DOHH2 (cell line): ENCODE results near the gene SPSB1.

Experiments used
- H3F3A ChIP-seq: fragments of 200-600 bp; sonication (generic), shearing (Covaris generic); 2 replicates; pipeline ENCODE4 v1.6.0; 2016; ENCODE audit warnings: antibody characterized with exemption, mild to moderate bottlenecking; ENCODE audit not compliant: control insufficient read depth, insufficient read depth
- H3K27ac ChIP-seq: fragments of 200-600 bp; sonication (generic); 2 replicates; pipeline ENCODE4 v1.5.1; 2014; ENCODE audit warnings: low read depth, mild to moderate bottlenecking, low read length, moderate library complexity
- H3K27me3 ChIP-seq: fragments of 200-600 bp; sonication (generic); 2 replicates; pipeline ENCODE4 v1.6.1; 2014; ENCODE audit warnings: mild to moderate bottlenecking, low read length, mixed read lengths; ENCODE audit not compliant: control insufficient read depth
- H3K36me3 ChIP-seq: fragments of 200-600 bp; sonication (generic); 2 replicates; pipeline ENCODE4 v1.6.1; 2014; ENCODE audit warnings: mild to moderate bottlenecking, low read length, moderate library complexity, mixed read lengths; ENCODE audit not compliant: control insufficient read depth
- H3K4me1 ChIP-seq: fragments of 200-600 bp; sonication (generic); 2 replicates; pipeline ENCODE4 v1.6.1; 2014; ENCODE audit warnings: mild to moderate bottlenecking, low read length, mixed read lengths; ENCODE audit not compliant: control insufficient read depth
- H3K4me2 ChIP-seq: fragments of 200-600 bp; sonication (generic); 2 replicates; pipeline ENCODE4 v1.6.0; 2014; ENCODE audit warnings: mild to moderate bottlenecking, low read length, moderate library complexity
- H3K4me3 ChIP-seq: fragments of 200-600 bp; sonication (generic); 2 replicates; pipeline ENCODE4 v1.5.1; 2014; ENCODE audit warnings: mild to moderate bottlenecking, low read length, mixed read lengths
- H3K79me2 ChIP-seq: fragments of 200-600 bp; sonication (generic); 2 replicates; pipeline ENCODE4 v1.6.1; 2014; ENCODE audit warnings: mild to moderate bottlenecking, low read length, mixed read lengths; ENCODE audit not compliant: control insufficient read depth
- H3K9me2 ChIP-seq: fragments of 200-600 bp; sonication (generic); replicated peaks from 2 replicates; pipeline ENCODE4 v1.6.1; 2014; ENCODE audit warnings: mild to moderate bottlenecking, low read length, mixed read lengths; ENCODE audit not compliant: control insufficient read depth
- H3K9me3 ChIP-seq: fragments of 200-600 bp; sonication (generic); 2 replicates; pipeline ENCODE4 v1.6.1; 2014; ENCODE audit warnings: antibody characterized with exemption, low read length, mixed read lengths; ENCODE audit not compliant: control insufficient read depth, insufficient read depth
- H4K20me1 ChIP-seq: fragments of 200-600 bp; sonication (generic); 2 replicates; pipeline ENCODE4 v1.6.0; 2014; ENCODE audit warnings: low read depth, mild to moderate bottlenecking, antibody characterized with exemption, low read length, moderate library complexity; ENCODE audit not compliant: control insufficient read depth, insufficient read depth
- CTCF ChIP-seq: fragments of 200-600 bp; sonication (generic); IDR thresholded peaks from one replicate; pipeline ENCODE4 v1.5.1; 2014; ENCODE audit warnings: antibody characterized with exemption, mild to moderate bottlenecking, low read depth, low read length; ENCODE audit not compliant: poor library complexity, severe bottlenecking
- EZH2phosphoT487 ChIP-seq: fragments of 200-600 bp; sonication (generic); IDR thresholded peaks from 2 replicates; pipeline ENCODE4 v1.6.1; 2017; ENCODE audit warnings: borderline replicate concordance, mild to moderate bottlenecking, antibody characterized with exemption, low read length, moderate library complexity, mixed read lengths

Gene SPSB1

GRCh38 chr1:9376886-9377333, 84.2 kb downstream of the SPSB1 start:
- peaks cover 18% of the 10 kb centered on the region for H3K4me1 ChIP-seq
- no peak overlapping the region for H3K27ac ChIP-seq
- no peaks in the 10 kb centered on the region for H3K79me2 ChIP-seq
- no peaks in the 10 kb centered on the region for H3K9me3 ChIP-seq
- no peaks in the 10 kb centered on the region for H4K20me1 ChIP-seq
- H3K36me3 ChIP-seq: no peaks in the 10 kb centered on the region
- TF ChIP-seq CTCF: no peak
- no peak for TF ChIP-seq EZH2phosphoT487
- no peak overlapping the region for H3K4me3 ChIP-seq
- H3K27me3 ChIP-seq: no peaks in the 10 kb centered on the region
- H3K4me2 ChIP-seq: no peak overlapping the region
- no peaks in the 10 kb centered on the region for H3F3A ChIP-seq
- H3K9me2 ChIP-seq: no peaks in the 10 kb centered on the region

DNA sequence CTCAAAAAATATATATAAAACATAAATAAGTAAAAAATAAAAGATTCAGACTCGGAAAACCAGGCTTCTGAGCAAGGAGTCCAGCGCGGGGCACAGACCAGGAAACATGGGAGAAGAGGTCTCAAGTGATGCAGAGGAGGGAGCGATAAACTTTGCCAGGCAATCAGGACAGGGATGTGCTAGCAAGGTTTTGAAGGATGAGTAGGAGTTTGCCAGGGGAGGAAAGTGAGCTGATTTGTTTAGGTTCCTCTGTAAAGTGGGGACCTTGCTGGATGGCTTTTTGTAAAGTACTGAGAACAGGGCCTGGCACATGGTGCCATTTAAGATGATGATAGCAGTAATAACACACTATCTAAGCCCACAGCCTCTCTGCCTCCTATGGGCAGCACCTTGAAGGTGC, 86.1 kb downstream of the SPSB1 start:
- H3F3A ChIP-seq: no peaks in the 10 kb centered on the region
- no peaks in the 10 kb centered on the region for H3K9me2 ChIP-seq
- H3K9me3 ChIP-seq: no peaks in the 10 kb centered on the region
- TF ChIP-seq CTCF (no peak), EZH2phosphoT487 (no peak)
- no peaks in the 10 kb centered on the region for H3K27me3 ChIP-seq
- no peaks in the 10 kb centered on the region for H3K79me2 ChIP-seq
- H3K4me2 ChIP-seq: no peak overlapping the region
- H3K36me3 ChIP-seq: no peaks in the 10 kb centered on the region
- no peak overlapping the region for H3K27ac ChIP-seq
- no peaks in the 10 kb centered on the region for H4K20me1 ChIP-seq
- H3K4me1 ChIP-seq: peaks cover 9% of the 10 kb centered on the region
- H3K4me3 ChIP-seq: no peak overlapping the region

GRCh38 chr1:9380711-9381110, 88.0 kb downstream of the SPSB1 start:
- Histone ChIP-seq H4K20me1 (no peaks in the 10 kb centered on the region), H3K4me2 (no peak overlapping the region), H3K27ac (no peak overlapping the region), H3K4me1 (peaks cover 7% of the 10 kb centered on the region), H3K9me3 (no peaks in the 10 kb centered on the region), H3K36me3 (no peaks in the 10 kb centered on the region), H3K9me2 (no peaks in the 10 kb centered on the region), H3K79me2 (no peaks in the 10 kb centered on the region), H3K27me3 (no peaks in the 10 kb centered on the region), H3F3A (no peaks in the 10 kb centered on the region), H3K4me3 (no peak overlapping the region)
- TF ChIP-seq EZH2phosphoT487: no peak
- no peak for TF ChIP-seq CTCF
